ENCODE data around the gene KCNT2. TPM values are rescaled to one million over a fixed set of nuclear protein-coding genes. Genes with fewer than 3 reads are reported as not detected.

The KCNT2 gene
- total and polyA plus RNA-seq, 2 of the 8 experiments (the other 6 are each of a cell fraction or from before 2014, with no cell fraction given), result 2.3 to 10.2 TPM

DNA sequence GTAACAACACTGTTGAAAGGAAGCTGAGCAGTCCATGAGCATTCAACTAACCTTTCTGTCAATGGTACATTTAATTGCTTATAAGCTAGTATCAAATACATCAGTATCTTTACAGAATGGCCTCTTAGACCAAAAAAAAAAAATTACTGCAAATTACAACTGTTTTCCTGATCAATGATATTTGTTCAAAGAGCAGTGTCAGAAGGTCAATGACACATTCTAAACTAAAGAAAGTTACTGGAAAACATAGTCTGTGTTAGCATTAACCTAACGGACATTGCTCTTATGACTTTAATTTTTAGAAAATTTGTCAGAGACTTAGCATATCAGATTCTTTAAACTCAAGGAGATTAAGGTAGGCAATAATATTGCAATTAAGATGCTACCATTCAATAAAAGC lies 162.5 kb downstream of the KCNT2 start:
- WGBS, 2 experiments (ENCODE audit: extremely low coverage in 1 of 2, insufficient coverage in 1 of 2, insufficient read length in 1 of 2, insufficient replicate concordance in 2 of 2, low coverage in 1 of 2, low lambda C conversion rate in 2 of 2, missing lambda C conversion rate in 1 of 2), result 89% methylated on average over 1 of the region's 1 CpG; no CpG with 5 or more reads in 1 of the 2 experiments
- ChIA-PET POLR2A (ENCODE audit: partially characterized antibody) (no interaction called here), CTCF (ENCODE audit: partially characterized antibody) (no interaction called here)
- Histone ChIP-seq H3K79me2 (ENCODE audit: control insufficient read depth in 1 of 2, insufficient read depth in 2 of 2, low read length in 2 of 2) (no peaks in the 10 kb centered on the region), H3K4me2 (ENCODE audit: insufficient read depth in 1 of 2, low read depth in 2 of 2, low read length in 2 of 2) (no peak overlapping the region), H3K79me1 (ENCODE audit: low read depth, low read length) (no peaks in the 10 kb centered on the region), H2BK12ac (ENCODE audit: low read depth, low read length) (no peak overlapping the region), H2BK15ac (ENCODE audit: low read length) (no peak overlapping the region), H3K14ac (ENCODE audit: insufficient read length) (no peak overlapping the region), H3K27me3 (replicated peaks in 1 of 4; ENCODE audit: control insufficient read depth in 3 of 4, extremely low read depth in 1 of 4, insufficient read depth in 3 of 4, low read length in 3 of 4) (no peaks in the 10 kb centered on the region), H3K36me3 (ENCODE audit: control insufficient read depth in 2 of 4, insufficient read depth in 4 of 4, low read length in 3 of 4) (no peaks in the 10 kb centered on the region), H4K20me1 (replicated peaks in 1 of 2; ENCODE audit: control insufficient read depth in 1 of 2, insufficient read depth in 2 of 2, low read length in 2 of 2) (no peaks in the 10 kb centered on the region), H2BK5ac (ENCODE audit: low read depth, low read length) (no peak overlapping the region), H3K23me2 (ENCODE audit: low read depth, low read length) (no peaks in the 10 kb centered on the region), H3K56ac (replicated peaks; ENCODE audit: insufficient read length, low read depth, low read length) (no peak overlapping the region), H4K91ac (replicated peaks; ENCODE audit: insufficient read length, low read length) (no peak overlapping the region), H3K4me1 (replicated peaks in 1 of 4; ENCODE audit: control insufficient read depth in 3 of 4, insufficient read depth in 4 of 4, low read length in 3 of 4) (peaks cover 0 to 4% (median 0%) of the 10 kb centered on the region in 4 experiments; a peak in 2 of 7 replicates), H4K8ac (ENCODE audit: extremely low read depth, insufficient read depth, low read length) (no peak overlapping the region), H2AFZ (ENCODE audit: low read length) (no peak overlapping the region), H2BK20ac (ENCODE audit: low read length) (no peak overlapping the region), H2AK5ac (ENCODE audit: low read depth, low read length) (no peak overlapping the region), H3K27ac (ENCODE audit: low read depth, low read length) (no peak overlapping the region), H3K4ac (replicated peaks; ENCODE audit: insufficient read length, low read depth, low read length) (no peak overlapping the region), H3K18ac (ENCODE audit: extremely low read depth, low read length) (no peak overlapping the region), H3K9ac (replicated peaks in 1 of 4; ENCODE audit: extremely low read depth in 1 of 4, low read depth in 3 of 4, low read length in 3 of 4) (no peak overlapping the region), H3K4me3 (ENCODE audit: extremely low read depth in 1 of 4, insufficient read depth in 2 of 4, low read depth in 3 of 4, low read length in 4 of 4) (no peak overlapping the region), H3K23ac (ENCODE audit: insufficient read length) (no peak overlapping the region), H4K5ac (ENCODE audit: insufficient read length, low read depth, low read length) (no peak overlapping the region), H2BK120ac (replicated peaks; ENCODE audit: low read depth, low read length) (no peak overlapping the region), H3K9me3 (ENCODE audit: insufficient read depth in 2 of 2, low read depth in 1 of 2, low read length in 1 of 2) (no peaks in the 10 kb centered on the region)
- DNase-seq (ENCODE audit: low read depth in 1 of 2, low spot score in 2 of 2) (no peak), FAIRE-seq (no peak)
- no peak for TF ChIP-seq CBX8 (IDR thresholded peaks at IDR 0.05; ENCODE audit: borderline replicate concordance, low read depth, low read length)
- TF ChIP-seq TAF1 (IDR thresholded peaks at IDR 0.05; ENCODE audit: low read depth, low read length), result no peak
- no peak for TF ChIP-seq CHD2 (IDR thresholded peaks at IDR 0.05; ENCODE audit: low read length)
- TF ChIP-seq FOSL1 (IDR thresholded peaks at IDR 0.05; ENCODE audit: insufficient read depth, low read depth, low read length), result no peak
- no peak for TF ChIP-seq EP300 (IDR thresholded peaks at IDR 0.05; ENCODE audit: borderline replicate concordance in 1 of 2, low read depth in 2 of 2, low read length in 2 of 2)
- TF ChIP-seq, protein P1, sequence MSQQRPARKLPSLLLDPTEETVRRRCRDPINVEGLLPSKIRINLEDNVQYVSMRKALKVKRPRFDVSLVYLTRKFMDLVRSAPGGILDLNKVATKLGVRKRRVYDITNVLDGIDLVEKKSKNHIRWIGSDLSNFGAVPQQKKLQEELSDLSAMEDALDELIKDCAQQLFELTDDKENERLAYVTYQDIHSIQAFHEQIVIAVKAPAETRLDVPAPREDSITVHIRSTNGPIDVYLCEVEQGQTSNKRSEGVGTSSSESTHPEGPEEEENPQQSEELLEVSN (IDR thresholded peaks at IDR 0.05), result no peak
- no peak for TF ChIP-seq SP2 (IDR thresholded peaks at IDR 0.05; ENCODE audit: low read length)
- TF ChIP-seq, protein P2, sequence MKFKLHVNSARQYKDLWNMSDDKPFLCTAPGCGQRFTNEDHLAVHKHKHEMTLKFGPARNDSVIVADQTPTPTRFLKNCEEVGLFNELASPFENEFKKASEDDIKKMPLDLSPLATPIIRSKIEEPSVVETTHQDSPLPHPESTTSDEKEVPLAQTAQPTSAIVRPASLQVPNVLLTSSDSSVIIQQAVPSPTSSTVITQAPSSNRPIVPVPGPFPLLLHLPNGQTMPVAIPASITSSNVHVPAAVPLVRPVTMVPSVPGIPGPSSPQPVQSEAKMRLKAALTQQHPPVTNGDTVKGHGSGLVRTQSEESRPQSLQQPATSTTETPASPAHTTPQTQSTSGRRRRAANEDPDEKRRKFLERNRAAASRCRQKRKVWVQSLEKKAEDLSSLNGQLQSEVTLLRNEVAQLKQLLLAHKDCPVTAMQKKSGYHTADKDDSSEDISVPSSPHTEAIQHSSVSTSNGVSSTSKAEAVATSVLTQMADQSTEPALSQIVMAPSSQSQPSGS (IDR thresholded peaks at IDR 0.05; ENCODE audit: low read length), result no peak
- TF ChIP-seq EZH2 (IDR thresholded peaks at IDR 0.05; ENCODE audit: low read depth, low read length, severe bottlenecking), result no peak
- no peak for TF ChIP-seq GTF2F1 (IDR thresholded peaks at IDR 0.05; ENCODE audit: borderline replicate concordance, low read depth, low read length)
- no peak for TF ChIP-seq POLR2A (IDR thresholded peaks at IDR 0.05; ENCODE audit: control extremely low read depth in 1 of 2, low read depth in 2 of 2, low read length in 2 of 2)
- no peak for TF ChIP-seq RBBP5 (IDR thresholded peaks at IDR 0.05; ENCODE audit: borderline replicate concordance, low read depth, low read length)
- TF ChIP-seq JUN (IDR thresholded peaks at IDR 0.05; ENCODE audit: low read depth, low read length), result no peak

Measured in H1 (cell line).